ENCODE measurements around the gene SLX9.
"Not testable (repeated sequence)": the region's sequence is repeated elsewhere in the genome, so short reads cannot be mapped to it uniquely, and the experiment has no call there.

The SLX9 gene

GRCh38 chr21:44970766-44971671 is 31.2 kb downstream of the SLX9 start:
- no peaks in the 10 kb centered on the region for H3K4me1 ChIP-seq (ENCODE audit: control insufficient read depth in 2 of 2, insufficient read depth in 2 of 2, low read length in 2 of 2)
- H3K36me3 ChIP-seq (ENCODE audit: control insufficient read depth in 2 of 2, insufficient read depth in 2 of 2, low read length in 2 of 2): peaks cover 4 to 10% of the 10 kb centered on the region in 2 donors
- H3K9me3 ChIP-seq (ENCODE audit: control insufficient read depth in 2 of 2, low read length in 2 of 2): no peaks in the 10 kb centered on the region
- no peak overlapping the region for H3K9ac ChIP-seq (ENCODE audit: low read depth in 1 of 2, low read length in 2 of 2)
- no peak overlapping the region for H3K27ac ChIP-seq (ENCODE audit: low read depth in 2 of 2, low read length in 2 of 2)
- no peaks in the 10 kb centered on the region for H3K27me3 ChIP-seq (ENCODE audit: control insufficient read depth in 2 of 2, insufficient read depth in 2 of 2, low read length in 2 of 2)
- no peak overlapping the region for H3K4me3 ChIP-seq (ENCODE audit: low read length in 2 of 2)

GRCh38 chr21:44971672-44971995 is 31.8 kb downstream of the SLX9 start:
- no peaks in the 10 kb centered on the region for H3K9me3 ChIP-seq (ENCODE audit: control insufficient read depth in 2 of 2, low read length in 2 of 2)
- peaks cover 4 to 10% of the 10 kb centered on the region in 2 donors for H3K36me3 ChIP-seq (ENCODE audit: control insufficient read depth in 2 of 2, insufficient read depth in 2 of 2, low read length in 2 of 2)
- H3K4me1 ChIP-seq (ENCODE audit: control insufficient read depth in 2 of 2, insufficient read depth in 2 of 2, low read length in 2 of 2): no peaks in the 10 kb centered on the region
- no peak overlapping the region for H3K27ac ChIP-seq (ENCODE audit: low read depth in 2 of 2, low read length in 2 of 2)
- no peaks in the 10 kb centered on the region for H3K27me3 ChIP-seq (ENCODE audit: control insufficient read depth in 2 of 2, insufficient read depth in 2 of 2, low read length in 2 of 2)
- H3K4me3 ChIP-seq (ENCODE audit: low read length in 2 of 2): no peak overlapping the region
- no peak overlapping the region for H3K9ac ChIP-seq (ENCODE audit: low read depth in 1 of 2, low read length in 2 of 2)

- Histone ChIP-seq H3K9me3 (ENCODE audit: control insufficient read depth in 2 of 2, low read length in 2 of 2) (no peaks in the 10 kb centered on the region), H3K27me3 (ENCODE audit: control insufficient read depth in 2 of 2, insufficient read depth in 2 of 2, low read length in 2 of 2) (no peaks in the 10 kb centered on the region), H3K36me3 (ENCODE audit: control insufficient read depth in 2 of 2, insufficient read depth in 2 of 2, low read length in 2 of 2) (peaks cover 7 to 10% of the 10 kb centered on the region in 2 donors), H3K27ac (ENCODE audit: low read depth in 2 of 2, low read length in 2 of 2) (no peak overlapping the region), H3K4me3 (ENCODE audit: low read length in 2 of 2) (no peak overlapping the region), H3K9ac (ENCODE audit: low read depth in 1 of 2, low read length in 2 of 2) (no peak overlapping the region), H3K4me1 (ENCODE audit: control insufficient read depth in 2 of 2, insufficient read depth in 2 of 2, low read length in 2 of 2) (no peaks in the 10 kb centered on the region)
Measured at GRCh38 chr21:44972301-44972814, 32.5 kb downstream of the SLX9 start.

GRCh38 chr21:44972821-44973220 is 33.0 kb downstream of the SLX9 start:
- Histone ChIP-seq H3K27ac (ENCODE audit: low read depth in 2 of 2, low read length in 2 of 2) (no peak overlapping the region), H3K9me3 (ENCODE audit: control insufficient read depth in 2 of 2, low read length in 2 of 2) (no peaks in the 10 kb centered on the region), H3K27me3 (ENCODE audit: control insufficient read depth in 2 of 2, insufficient read depth in 2 of 2, low read length in 2 of 2) (no peaks in the 10 kb centered on the region), H3K4me1 (ENCODE audit: control insufficient read depth in 2 of 2, insufficient read depth in 2 of 2, low read length in 2 of 2) (no peaks in the 10 kb centered on the region), H3K9ac (ENCODE audit: low read depth in 1 of 2, low read length in 2 of 2) (no peak overlapping the region), H3K36me3 (ENCODE audit: control insufficient read depth in 2 of 2, insufficient read depth in 2 of 2, low read length in 2 of 2) (peaks cover 4 to 10% of the 10 kb centered on the region in 2 donors), H3K4me3 (ENCODE audit: low read length in 2 of 2) (no peak overlapping the region)

GRCh38 chr21:44973598-44973997 is 33.8 kb downstream of the SLX9 start:
- Histone ChIP-seq H3K9me3 (ENCODE audit: control insufficient read depth in 2 of 2, low read length in 2 of 2) (no peaks in the 10 kb centered on the region), H3K36me3 (ENCODE audit: control insufficient read depth in 2 of 2, insufficient read depth in 2 of 2, low read length in 2 of 2) (peaks cover 4 to 5% of the 10 kb centered on the region in 2 donors), H3K27ac (ENCODE audit: low read depth in 2 of 2, low read length in 2 of 2) (no peak overlapping the region), H3K9ac (ENCODE audit: low read depth in 1 of 2, low read length in 2 of 2) (no peak overlapping the region), H3K27me3 (ENCODE audit: control insufficient read depth in 2 of 2, insufficient read depth in 2 of 2, low read length in 2 of 2) (no peaks in the 10 kb centered on the region), H3K4me3 (ENCODE audit: low read length in 2 of 2) (no peak overlapping the region), H3K4me1 (ENCODE audit: control insufficient read depth in 2 of 2, insufficient read depth in 2 of 2, low read length in 2 of 2) (no peaks in the 10 kb centered on the region)

- Histone ChIP-seq H3K9ac (ENCODE audit: low read depth in 1 of 2, low read length in 2 of 2) (no peak overlapping the region), H3K36me3 (ENCODE audit: control insufficient read depth in 2 of 2, insufficient read depth in 2 of 2, low read length in 2 of 2) (peaks cover 4 to 5% of the 10 kb centered on the region in 2 donors)
Measured at GRCh38 chr21:44974676-44975075, 34.8 kb downstream of the SLX9 start.

GRCh38 chr21:44975720-44976555 is 36.1 kb downstream of the SLX9 start:
- H3K27ac ChIP-seq (ENCODE audit: low read depth in 2 of 2, low read length in 2 of 2): no peak overlapping the region
- peaks cover 4 to 5% of the 10 kb centered on the region in 2 donors for H3K36me3 ChIP-seq (ENCODE audit: control insufficient read depth in 2 of 2, insufficient read depth in 2 of 2, low read length in 2 of 2)
- H3K9ac ChIP-seq (ENCODE audit: low read depth in 1 of 2, low read length in 2 of 2): no peak overlapping the region
- no peak overlapping the region for H3K4me3 ChIP-seq (ENCODE audit: low read length in 2 of 2)
- H3K9me3 ChIP-seq (ENCODE audit: control insufficient read depth in 2 of 2, low read length in 2 of 2): no peaks in the 10 kb centered on the region
- H3K4me1 ChIP-seq (ENCODE audit: control insufficient read depth in 2 of 2, insufficient read depth in 2 of 2, low read length in 2 of 2): no peaks in the 10 kb centered on the region
- H3K27me3 ChIP-seq (ENCODE audit: control insufficient read depth in 2 of 2, insufficient read depth in 2 of 2, low read length in 2 of 2): no peaks in the 10 kb centered on the region

More at GRCh38 chr21:44974676-44975075, 34.8 kb downstream of the SLX9 start:
- Histone ChIP-seq H3K27ac (ENCODE audit: low read depth in 2 of 2, low read length in 2 of 2) (no peak overlapping the region), H3K4me3 (ENCODE audit: low read length in 2 of 2) (no peak overlapping the region), H3K4me1 (ENCODE audit: control insufficient read depth in 2 of 2, insufficient read depth in 2 of 2, low read length in 2 of 2) (no peaks in the 10 kb centered on the region), H3K27me3 (ENCODE audit: control insufficient read depth in 2 of 2, insufficient read depth in 2 of 2, low read length in 2 of 2) (no peaks in the 10 kb centered on the region), H3K9me3 (ENCODE audit: control insufficient read depth in 2 of 2, low read length in 2 of 2) (no peaks in the 10 kb centered on the region)

GRCh38 chr21:44976556-44977393 is 36.9 kb downstream of the SLX9 start:
- not testable (repeated sequence) for H3K27ac ChIP-seq (ENCODE audit: low read depth in 2 of 2, low read length in 2 of 2); H3K4me3 ChIP-seq (ENCODE audit: low read length in 2 of 2); H3K9me3 ChIP-seq (ENCODE audit: control insufficient read depth in 2 of 2, low read length in 2 of 2); H3K27me3 ChIP-seq (ENCODE audit: control insufficient read depth in 2 of 2, insufficient read depth in 2 of 2, low read length in 2 of 2); H3K9ac ChIP-seq (ENCODE audit: low read depth in 1 of 2, low read length in 2 of 2); H3K4me1 ChIP-seq (ENCODE audit: control insufficient read depth in 2 of 2, insufficient read depth in 2 of 2, low read length in 2 of 2); H3K36me3 ChIP-seq (ENCODE audit: control insufficient read depth in 2 of 2, insufficient read depth in 2 of 2, low read length in 2 of 2)

GRCh38 chr21:44977616-44978340 is 37.9 kb downstream of the SLX9 start:
- Histone ChIP-seq H3K4me1 (ENCODE audit: control insufficient read depth in 2 of 2, insufficient read depth in 2 of 2, low read length in 2 of 2) (no peaks in the 10 kb centered on the region), H3K9me3 (ENCODE audit: control insufficient read depth in 2 of 2, low read length in 2 of 2) (no peaks in the 10 kb centered on the region), H3K9ac (ENCODE audit: low read depth in 1 of 2, low read length in 2 of 2) (no peak overlapping the region), H3K4me3 (ENCODE audit: low read length in 2 of 2) (no peak overlapping the region), H3K36me3 (ENCODE audit: control insufficient read depth in 2 of 2, insufficient read depth in 2 of 2, low read length in 2 of 2) (peaks cover 4 to 5% of the 10 kb centered on the region in 2 donors), H3K27me3 (ENCODE audit: control insufficient read depth in 2 of 2, insufficient read depth in 2 of 2, low read length in 2 of 2) (no peaks in the 10 kb centered on the region), H3K27ac (ENCODE audit: low read depth in 2 of 2, low read length in 2 of 2) (no peak overlapping the region)
